Smooth muscle cell (in vitro differentiated cells): Measurements from ENCODE around the gene TEDC2. TPM values are rescaled to one million over a fixed set of nuclear protein-coding genes. Genes with fewer than 3 reads are reported as not detected.
"Not testable (repeated sequence)": the region's sequence is repeated elsewhere in the genome, so short reads cannot be mapped to it uniquely, and the experiment has no call there.

Experiments
- DNase-seq: peaks from one replicate; lab custom pipeline; 2025; ENCODE audit not compliant: unreplicated experiment; lab: John Stamatoyannopoulos, UW
- H2AFZ ChIP-seq: fragments of 200-600 bp; sonication (generic); 2 replicates; pipeline ENCODE4 v1.6.0; 2016; ENCODE audit warnings: antibody characterized with exemption, low read depth, mild to moderate bottlenecking
- H3F3A ChIP-seq: fragments of 200-600 bp; sonication (generic); 2 replicates; pipeline ENCODE4 v1.6.0; 2017; ENCODE audit warnings: antibody characterized with exemption, low read depth
- H3K27ac ChIP-seq: fragments of 200-600 bp; sonication (generic); 2 replicates; pipeline ENCODE4 v1.5.1; 2016; ENCODE audit warnings: low read depth, mild to moderate bottlenecking
- H3K27me3 ChIP-seq: fragments of 200-600 bp; sonication (generic); 2 replicates; pipeline ENCODE4 v1.6.1; 2016; ENCODE audit warnings: low read depth, mild to moderate bottlenecking
- H3K36me3 ChIP-seq: fragments of 200-600 bp; sonication (generic); 2 replicates; pipeline ENCODE4 v1.5.1; 2016; ENCODE audit warnings: low read depth
- H3K4me1 ChIP-seq: fragments of 200-600 bp; sonication (generic); 2 replicates; pipeline ENCODE4 v1.5.1; 2016; ENCODE audit warnings: low read depth
- H3K4me2 ChIP-seq: fragments of 200-600 bp; sonication (generic); 2 replicates; pipeline ENCODE4 v1.6.0; 2016; ENCODE audit warnings: mild to moderate bottlenecking
- H3K4me3 ChIP-seq: fragments of 200-600 bp; sonication (generic); 2 replicates; pipeline ENCODE4 v1.5.1; 2016; ENCODE audit warnings: mild to moderate bottlenecking
- H3K79me2 ChIP-seq: fragments of 200-600 bp; sonication (generic); 2 replicates; pipeline ENCODE4 v1.6.0; 2016; ENCODE audit warnings: low read depth, mild to moderate bottlenecking
- H3K9ac ChIP-seq: fragments of 200-600 bp; sonication (generic); 2 replicates; pipeline ENCODE4 v1.6.0; 2016; ENCODE audit warnings: low read depth
- H3K9me3 ChIP-seq: fragments of 200-600 bp; sonication (generic); replicated peaks from 2 replicates; pipeline ENCODE4 v1.5.1; 2016; ENCODE audit warnings: low read depth
- H4K20me1 ChIP-seq: fragments of 200-600 bp; sonication (generic); 2 replicates; pipeline ENCODE4 v1.6.0; 2016; ENCODE audit warnings: low read depth
- WGBS: methylation state at CpG from one replicate; pipeline ENCODE4 v1.1.7; 2016; ENCODE audit warnings: low lambda C conversion rate; 5-methylcytosine and 5-hydroxymethylcytosine counted together
- polyA plus RNA-seq: library from polyadenylated mRNA; unstranded; fragments of >200 nt; fragmentation: Nextera tagmentation; extraction: Ambion mirVana; gene quantifications from 2 replicates; pipeline ENCODE4 v1.2.1, GENCODE V29; 2016
- total RNA-seq: library from RNA; depleted of rRNA; stranded (reverse); fragments of >200 nt; gene quantifications from 2 replicates; pipeline ENCODE4 v1.2.3, GENCODE V29; 2014
- TF ChIP-seq, protein P1 (sequence below): fragments of 200-600 bp; sonication (generic); IDR thresholded peaks from 2 replicates; pipeline ENCODE4 v1.5.1; 2017; ENCODE audit warnings: borderline replicate concordance, mild to moderate bottlenecking, antibody characterized with exemption; ENCODE audit not compliant: insufficient read depth, poor library complexity, severe bottlenecking

The TEDC2 gene
- total and polyA plus RNA-seq, 2 experiments from 2014 or later = 8.0 to 13.3 TPM

DNA sequence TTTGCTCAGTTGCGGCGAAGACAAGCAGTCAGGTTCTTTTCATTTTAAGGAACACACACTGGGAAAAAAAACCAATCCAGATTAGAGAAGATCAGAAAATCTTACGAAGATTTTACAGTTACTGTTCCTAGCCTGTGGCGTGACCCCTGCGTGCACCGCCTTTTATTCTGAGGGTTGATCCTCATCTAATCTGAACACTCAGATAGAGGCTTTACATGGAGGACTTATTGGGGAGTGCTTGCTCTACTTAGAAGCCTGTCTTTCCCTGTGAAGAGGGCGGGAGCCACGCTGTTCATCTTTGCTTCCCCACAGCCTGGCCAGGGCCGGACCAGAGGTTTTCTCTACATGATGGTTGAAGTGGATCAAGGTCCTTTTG, 16.4 kb downstream of the TEDC2 start:
- no peaks in the 10 kb centered on the region for H3K27me3 ChIP-seq

DNA sequence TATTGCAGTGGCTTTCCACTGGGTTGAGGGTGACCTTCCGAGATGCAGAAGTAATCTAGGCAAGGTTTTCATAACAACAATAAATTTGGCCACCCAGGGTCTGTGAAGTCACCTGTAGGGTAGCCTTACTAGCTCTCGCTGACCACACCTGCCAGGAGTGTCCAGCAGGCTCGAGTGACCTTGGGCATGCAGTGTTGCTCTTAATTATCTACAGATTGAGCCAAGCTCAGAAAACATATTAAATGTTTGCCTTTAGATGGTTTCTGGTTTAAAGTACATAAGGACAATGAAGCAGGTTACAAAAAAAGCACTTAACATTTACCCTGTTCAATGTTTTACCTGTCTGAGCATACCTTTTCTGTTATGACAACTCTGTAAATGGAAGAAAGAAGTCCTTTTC, 16.8 kb downstream of the TEDC2 start:
- Histone ChIP-seq H3K4me2 (no peak overlapping the region), H3K9ac (no peak overlapping the region), H3K4me1 (peaks cover 6% of the 10 kb centered on the region), H3K36me3 (no peaks in the 10 kb centered on the region), H4K20me1 (peaks cover 56% of the 10 kb centered on the region), H3K79me2 (peaks cover 8% of the 10 kb centered on the region), H3K4me3 (no peak overlapping the region), H3K9me3 (no peaks in the 10 kb centered on the region), H3K27ac (no peak overlapping the region), H3F3A (no peaks in the 10 kb centered on the region), H3K27me3 (no peaks in the 10 kb centered on the region), H2AFZ (no peak overlapping the region)
- DNase-seq = no peak
- TF ChIP-seq, protein P1, sequence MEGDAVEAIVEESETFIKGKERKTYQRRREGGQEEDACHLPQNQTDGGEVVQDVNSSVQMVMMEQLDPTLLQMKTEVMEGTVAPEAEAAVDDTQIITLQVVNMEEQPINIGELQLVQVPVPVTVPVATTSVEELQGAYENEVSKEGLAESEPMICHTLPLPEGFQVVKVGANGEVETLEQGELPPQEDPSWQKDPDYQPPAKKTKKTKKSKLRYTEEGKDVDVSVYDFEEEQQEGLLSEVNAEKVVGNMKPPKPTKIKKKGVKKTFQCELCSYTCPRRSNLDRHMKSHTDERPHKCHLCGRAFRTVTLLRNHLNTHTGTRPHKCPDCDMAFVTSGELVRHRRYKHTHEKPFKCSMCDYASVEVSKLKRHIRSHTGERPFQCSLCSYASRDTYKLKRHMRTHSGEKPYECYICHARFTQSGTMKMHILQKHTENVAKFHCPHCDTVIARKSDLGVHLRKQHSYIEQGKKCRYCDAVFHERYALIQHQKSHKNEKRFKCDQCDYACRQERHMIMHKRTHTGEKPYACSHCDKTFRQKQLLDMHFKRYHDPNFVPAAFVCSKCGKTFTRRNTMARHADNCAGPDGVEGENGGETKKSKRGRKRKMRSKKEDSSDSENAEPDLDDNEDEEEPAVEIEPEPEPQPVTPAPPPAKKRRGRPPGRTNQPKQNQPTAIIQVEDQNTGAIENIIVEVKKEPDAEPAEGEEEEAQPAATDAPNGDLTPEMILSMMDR = no peak
- WGBS = 95% methylated on average over 3 of the region's 3 CpGs

More for the DNA sequence above, 16.4 kb downstream of the TEDC2 start:
- Histone ChIP-seq H3K9ac (no peak overlapping the region), H4K20me1 (peaks cover 53% of the 10 kb centered on the region), H3K4me3 (peak overlapping the region; percentile 84), H3K27ac (no peak overlapping the region), H3K36me3 (no peaks in the 10 kb centered on the region), H3K4me1 (peaks cover 6% of the 10 kb centered on the region), H3F3A (no peaks in the 10 kb centered on the region), H3K79me2 (peaks cover 8% of the 10 kb centered on the region), H3K4me2 (peak overlapping the region; percentile 95), H3K9me3 (no peaks in the 10 kb centered on the region), H2AFZ (no peak overlapping the region)
- 94% methylated on average over 9 of the region's 9 CpGs for WGBS
- DNase-seq = no peak
- TF ChIP-seq, protein P1 = no peak

DNA sequence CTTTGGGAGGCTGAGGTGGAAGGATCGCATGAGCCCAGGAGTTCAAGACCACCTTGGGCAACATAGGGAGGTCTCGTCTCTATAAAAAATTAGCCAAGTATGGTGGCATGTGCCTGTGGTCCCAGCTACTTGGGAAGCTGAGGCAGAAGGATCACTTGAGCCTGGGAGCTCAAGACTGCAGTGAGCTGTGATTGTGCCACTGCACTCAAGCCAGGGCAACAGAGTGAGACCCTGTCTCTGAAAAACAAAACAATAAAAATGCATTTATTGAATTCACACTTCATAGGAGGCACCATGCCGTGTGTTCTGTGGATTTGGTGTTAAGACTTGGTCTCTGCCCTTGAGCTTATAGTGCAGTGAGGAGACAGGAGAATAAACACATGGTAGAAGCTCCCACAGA, 17.4 kb downstream of the TEDC2 start:
- no peak overlapping the region for H3K4me2 ChIP-seq

DNA sequence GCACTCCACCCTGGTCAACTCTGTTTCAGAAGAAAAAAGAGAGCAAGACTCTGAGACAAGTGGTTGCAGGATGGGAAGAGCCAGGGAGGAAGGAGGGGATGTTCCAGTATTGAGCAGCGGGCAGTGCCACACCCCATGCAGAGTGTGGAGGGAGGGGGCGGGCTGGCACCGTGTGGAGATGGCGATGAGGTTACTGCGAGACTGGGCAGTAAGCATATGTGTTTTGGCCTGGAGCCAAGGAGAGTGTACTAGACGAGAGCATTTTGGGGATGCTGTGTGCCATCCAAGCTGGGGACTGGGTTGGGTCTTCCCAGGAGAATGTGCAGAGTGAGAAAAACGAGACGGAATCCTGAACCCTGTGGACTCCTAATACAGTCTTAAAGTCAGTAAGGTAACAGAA, 18.4 kb downstream of the TEDC2 start:
- Histone ChIP-seq H4K20me1 (peaks cover 68% of the 10 kb centered on the region), H3K79me2 (peaks cover 8% of the 10 kb centered on the region), H3K9me3 (no peaks in the 10 kb centered on the region), H3K36me3 (no peaks in the 10 kb centered on the region), H3K4me1 (peaks cover 6% of the 10 kb centered on the region), H2AFZ (no peak overlapping the region), H3K9ac (no peak overlapping the region), H3K27ac (no peak overlapping the region), H3K4me3 (no peak overlapping the region), H3F3A (no peaks in the 10 kb centered on the region), H3K4me2 (no peak overlapping the region), H3K27me3 (no peaks in the 10 kb centered on the region)
- TF ChIP-seq, protein P1 = no peak
- no peak for DNase-seq
- whole genome bisulfite sequencing = 93% methylated on average over 8 of the region's 8 CpGs

More for the DNA sequence above, 17.4 kb downstream of the TEDC2 start:
- Histone ChIP-seq H3K79me2 (peaks cover 8% of the 10 kb centered on the region), H3K36me3 (no peaks in the 10 kb centered on the region), H3K4me1 (peaks cover 6% of the 10 kb centered on the region), H3F3A (no peaks in the 10 kb centered on the region), H3K9ac (no peak overlapping the region), H3K9me3 (no peaks in the 10 kb centered on the region), H2AFZ (no peak overlapping the region), H3K4me3 (no peak overlapping the region), H4K20me1 (peaks cover 62% of the 10 kb centered on the region), H3K27ac (no peak overlapping the region), H3K27me3 (no peaks in the 10 kb centered on the region)
- TF ChIP-seq, protein P1 = no peak
- DNase-seq = no peak
- WGBS = 94% methylated on average over 3 of the region's 3 CpGs

DNA sequence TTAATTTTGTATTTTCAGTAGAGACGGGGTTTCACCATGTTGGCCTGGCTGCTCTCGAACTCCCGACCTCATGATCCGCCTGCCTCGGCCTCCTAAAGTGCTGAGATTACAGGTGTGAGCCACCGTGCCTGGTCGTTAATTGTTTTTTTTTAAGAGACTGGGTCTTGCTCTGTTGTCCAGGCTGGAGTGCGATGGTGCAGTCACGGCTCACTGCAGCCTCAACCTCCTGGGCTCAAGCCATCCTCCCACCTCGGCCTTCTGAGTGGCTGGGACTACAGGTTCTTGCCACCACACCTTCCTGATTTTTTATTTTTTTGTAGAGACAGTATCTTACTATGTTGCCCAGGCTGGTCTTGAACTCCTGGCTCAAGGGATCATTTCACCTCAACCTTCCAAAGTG, 20.1 kb downstream of the TEDC2 start:
- DNase-seq, H3K36me3 ChIP-seq, H3K27me3 ChIP-seq, H3K9ac ChIP-seq, H3K79me2 ChIP-seq, H3K4me2 ChIP-seq, H3K9me3 ChIP-seq, H3F3A ChIP-seq, H2AFZ ChIP-seq, H3K4me1 ChIP-seq, H3K27ac ChIP-seq, H3K4me3 ChIP-seq: not testable (repeated sequence)
- peaks cover 74% of the 10 kb centered on the region for H4K20me1 ChIP-seq
- WGBS = 97% methylated on average over 10 of the region's 10 CpGs
